ENCODE data around the gene ACOT11.
"Not testable (repeated sequence)": the region's sequence is repeated elsewhere in the genome, so short reads cannot be mapped to it uniquely, and the experiment has no call there.

The ACOT11 gene

GRCh38 chr1:54608566-54609230 is 60.7 kb downstream of the ACOT11 start:
- DNase-seq (ENCODE audit: low read depth), result no peak

GRCh38 chr1:54609301-54609921 is 61.4 kb downstream of the ACOT11 start:
- DNase-seq (ENCODE audit: low read depth), result no peak

DNA sequence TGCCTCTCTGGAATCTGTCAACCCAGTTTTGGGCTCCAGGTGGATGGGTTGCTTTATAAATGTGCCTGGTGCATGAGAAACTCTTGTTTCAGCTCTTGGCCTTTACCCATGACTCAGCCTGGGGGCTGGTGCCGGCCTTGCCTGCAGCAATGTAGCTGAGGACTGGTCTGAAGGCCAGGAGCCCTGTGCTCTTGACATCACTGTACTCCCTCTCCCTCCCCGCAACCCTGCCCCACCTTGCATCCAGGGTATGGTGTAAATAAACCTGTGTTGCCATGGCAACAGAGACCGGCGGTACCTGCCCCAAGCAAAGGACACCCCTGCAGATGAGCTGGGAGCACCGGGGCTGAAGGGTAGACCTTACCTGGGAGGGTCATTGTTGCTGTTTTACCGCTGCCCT is 62.0 kb downstream of the ACOT11 start:
- no peak for DNase-seq (ENCODE audit: low read depth)

GRCh38 chr1:54610601-54611580 is 62.9 kb downstream of the ACOT11 start:
- DNase-seq (ENCODE audit: low read depth), result no peak

DNA sequence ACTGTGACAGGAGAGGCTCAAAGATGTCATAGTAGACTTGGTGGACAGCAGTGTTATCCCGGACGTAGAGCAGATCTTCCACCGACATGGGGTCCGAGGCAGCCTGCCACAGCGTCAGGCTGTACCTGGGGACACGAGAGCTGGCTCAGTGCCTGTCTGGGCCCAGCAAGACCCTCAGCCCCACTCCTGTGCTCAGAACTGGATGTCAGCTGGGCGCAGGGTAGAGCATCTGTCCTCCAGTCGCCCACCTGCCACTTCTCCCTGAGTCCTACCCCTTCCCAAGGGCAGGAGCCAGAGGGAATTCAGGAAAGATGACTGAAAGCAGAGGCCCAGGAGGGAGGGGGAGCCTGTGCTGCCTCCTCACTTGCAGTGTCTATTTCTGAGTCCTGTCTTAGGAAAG is 63.6 kb downstream of the ACOT11 start:
- no peak for DNase-seq (ENCODE audit: low read depth)

- DNase-seq (ENCODE audit: low read depth), result no peak
Measured at GRCh38 chr1:54614024-54614423, 66.0 kb downstream of the ACOT11 start.

DNA sequence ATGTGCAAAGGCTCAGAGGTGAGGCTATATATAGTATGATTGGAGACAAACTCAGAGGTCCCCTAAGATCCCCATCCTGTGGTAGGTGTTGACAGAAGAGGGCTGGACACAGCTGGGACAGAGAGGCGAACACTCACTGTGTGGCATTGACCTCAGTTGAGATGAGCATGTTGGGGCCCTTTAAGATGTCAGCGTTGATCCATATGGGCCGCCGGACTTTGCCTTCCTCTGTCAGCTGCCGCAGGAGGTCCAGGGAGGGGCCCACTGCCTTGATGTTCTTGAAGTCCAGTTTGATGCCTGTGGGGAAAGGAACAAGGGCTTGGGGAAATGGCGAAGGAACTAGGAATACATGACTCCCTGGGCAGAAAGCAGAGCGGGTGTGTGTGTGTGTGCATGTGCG is 66.5 kb downstream of the ACOT11 start:
- DNase-seq (ENCODE audit: low read depth), result no peak

DNA sequence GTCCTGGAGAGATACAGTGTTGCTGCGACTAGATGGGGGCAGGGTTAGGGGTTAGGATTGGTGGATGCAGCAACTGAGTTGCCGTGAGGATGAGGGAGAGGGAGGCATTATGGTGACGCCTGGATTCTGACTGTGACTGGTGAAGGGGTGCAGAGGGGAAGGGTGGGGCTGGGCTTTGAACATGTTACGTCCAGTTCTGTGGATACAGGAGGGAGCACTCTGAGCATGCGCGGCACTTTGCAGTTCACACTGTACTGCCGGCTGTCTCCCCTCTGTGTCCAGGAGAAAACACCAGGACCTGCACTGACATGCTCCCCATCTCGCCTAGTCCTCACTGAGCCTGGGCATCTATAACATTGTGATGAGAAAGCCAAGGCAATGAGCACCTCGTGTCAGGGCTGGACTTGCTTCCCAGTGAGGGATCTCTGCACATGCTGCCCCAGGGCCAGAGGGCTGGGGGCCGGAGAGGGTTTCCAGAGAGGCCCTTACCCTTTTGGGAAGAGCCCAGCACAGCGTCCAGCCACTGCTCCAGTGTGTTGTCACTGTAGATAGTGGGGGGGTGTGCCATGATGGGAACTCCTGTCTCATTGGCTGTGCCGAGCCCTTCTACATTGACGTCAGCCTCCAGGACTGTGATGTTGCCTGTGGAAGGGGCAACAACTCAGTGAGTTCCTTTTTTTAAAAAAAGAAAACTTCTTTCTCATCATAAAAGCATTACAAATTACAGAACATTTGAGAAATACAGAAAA is 67.7 kb downstream of the ACOT11 start:
- no peak for DNase-seq (ENCODE audit: low read depth)

GRCh38 chr1:54619749-54620148 is 71.7 kb downstream of the ACOT11 start:
- no peak for DNase-seq (ENCODE audit: low read depth)

- DNase-seq (ENCODE audit: low read depth), result no peak
Measured at GRCh38 chr1:54623216-54624007, 75.4 kb downstream of the ACOT11 start, which contains the start of gene FAM151A. FAM151A (minus strand) TSS chr1:54623525; CDS start chr1:54623395, 130 bp downstream.

DNA sequence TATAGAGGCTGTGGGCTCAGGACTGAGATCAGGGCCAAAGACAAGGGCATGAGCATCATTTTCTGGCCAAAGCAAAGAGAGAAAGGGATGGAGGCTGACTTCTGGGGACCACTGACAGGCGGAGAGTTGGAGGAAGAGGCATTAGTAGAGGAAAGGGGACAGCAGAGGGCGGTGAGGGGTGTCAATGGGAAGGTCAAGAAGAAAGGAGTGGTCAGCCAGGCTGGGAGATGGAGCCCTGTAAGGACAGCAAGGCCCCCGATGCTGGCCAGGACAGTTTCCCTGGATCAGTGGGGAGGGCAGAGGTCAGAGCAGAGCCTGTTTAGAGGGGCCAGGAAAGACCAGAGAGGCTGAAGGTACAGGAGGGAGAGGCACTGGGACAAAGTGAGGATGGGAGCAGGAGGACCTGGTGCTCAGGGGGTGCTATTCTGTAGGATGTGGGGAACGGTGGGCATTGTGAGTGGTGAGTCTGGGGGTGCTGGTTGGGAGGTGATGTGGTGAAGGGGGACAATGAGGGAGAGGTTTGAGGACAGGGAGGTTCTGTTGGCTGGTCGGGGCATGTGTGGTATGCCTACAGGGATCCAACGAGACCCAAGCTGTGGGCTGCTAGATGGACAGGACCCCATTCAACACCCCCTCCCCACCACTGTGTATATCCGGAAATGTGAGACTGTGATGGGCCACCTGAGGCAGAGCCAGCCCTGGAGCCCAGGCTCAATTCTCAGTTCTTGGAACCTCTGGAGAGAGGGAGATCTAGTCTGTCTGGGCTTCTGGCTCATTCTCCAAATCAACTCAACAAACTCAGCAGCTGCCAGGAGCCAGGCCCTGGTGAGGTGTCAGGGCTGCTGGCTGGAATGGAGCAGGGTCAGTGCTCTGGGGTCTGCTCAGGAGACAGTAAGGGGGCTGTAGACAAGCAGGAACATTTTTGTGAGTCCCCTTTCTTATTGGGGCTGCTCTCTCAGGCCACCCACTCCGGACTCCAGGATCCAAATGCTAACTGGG is 76.7 kb downstream of the ACOT11 start:
- no peak for DNase-seq (ENCODE audit: low read depth)

GRCh38 chr1:54627196-54627595 is 79.2 kb downstream of the ACOT11 start:
- DNase-seq (ENCODE audit: low read depth), result no peak

DNA sequence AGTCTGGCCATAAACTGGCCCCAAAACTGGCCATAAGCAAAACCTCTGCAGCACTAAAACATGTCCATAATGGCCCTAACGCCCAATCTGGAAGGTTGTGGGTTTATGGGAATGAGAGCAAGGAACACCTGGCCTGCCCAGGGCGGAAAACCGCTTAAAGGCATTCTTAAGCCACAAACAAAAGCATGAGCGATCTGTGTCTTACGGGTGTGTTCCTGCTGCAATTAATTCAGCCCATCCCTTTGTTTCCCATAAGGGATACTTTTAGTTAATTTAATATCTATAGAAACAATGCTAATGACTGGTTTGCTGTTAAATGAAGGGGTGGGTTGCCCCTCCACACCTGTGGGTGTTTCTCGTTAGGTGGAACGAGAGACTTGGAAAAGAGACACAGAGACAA is 87.8 kb downstream of the ACOT11 start:
- not testable (repeated sequence) for DNase-seq (ENCODE audit: low read depth)

DNA sequence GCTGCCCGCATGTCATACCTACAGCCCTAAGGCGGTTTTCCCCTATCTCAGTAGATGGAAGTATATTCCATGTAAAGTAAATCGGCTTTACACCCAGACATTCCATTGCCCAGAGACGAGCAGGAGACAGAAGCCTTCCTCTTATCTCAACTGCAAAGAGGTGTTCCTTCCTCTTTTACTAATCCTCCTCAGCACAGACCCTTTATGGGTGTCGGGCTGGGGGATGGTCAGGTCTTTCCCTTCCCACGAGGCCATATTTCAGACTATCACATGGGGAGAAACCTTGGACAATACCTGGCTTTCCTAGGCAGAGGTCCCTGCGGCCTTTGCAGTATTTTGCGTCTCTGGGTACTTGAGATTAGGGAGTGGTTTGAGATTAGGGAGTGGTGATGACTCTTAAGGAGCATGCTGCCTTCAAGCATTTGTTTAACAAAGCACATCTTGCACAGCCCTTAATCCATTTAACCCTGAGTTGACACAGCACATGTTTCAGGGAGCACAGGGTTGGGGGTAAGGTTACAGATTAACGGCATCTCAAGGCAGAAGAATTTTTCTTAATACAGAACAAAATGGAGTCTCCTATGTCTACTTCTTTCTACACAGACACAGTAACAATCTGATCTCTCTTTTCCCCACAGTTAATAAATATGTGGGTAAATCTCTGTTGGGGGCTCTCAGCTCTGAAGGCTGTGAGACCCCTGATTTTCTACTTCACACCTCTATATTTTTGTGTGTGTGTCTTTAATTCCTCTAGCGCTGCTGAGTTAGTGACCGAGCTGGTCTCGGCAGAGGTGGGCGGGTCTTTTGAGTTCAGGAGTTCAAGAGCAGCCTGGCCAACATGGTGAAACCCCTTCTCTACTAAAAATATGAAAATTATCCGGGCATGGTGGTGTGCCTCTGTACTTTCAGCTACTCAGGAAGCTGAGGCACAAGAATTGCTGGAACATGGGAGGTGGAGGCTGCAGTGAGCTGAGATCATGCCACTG is 88.7 kb downstream of the ACOT11 start:
- not testable (repeated sequence) for DNase-seq (ENCODE audit: low read depth)

- DNase-seq (ENCODE audit: low read depth), result no peak
Measured at GRCh38 chr1:54640361-54640760, 92.3 kb downstream of the ACOT11 start.

DNA sequence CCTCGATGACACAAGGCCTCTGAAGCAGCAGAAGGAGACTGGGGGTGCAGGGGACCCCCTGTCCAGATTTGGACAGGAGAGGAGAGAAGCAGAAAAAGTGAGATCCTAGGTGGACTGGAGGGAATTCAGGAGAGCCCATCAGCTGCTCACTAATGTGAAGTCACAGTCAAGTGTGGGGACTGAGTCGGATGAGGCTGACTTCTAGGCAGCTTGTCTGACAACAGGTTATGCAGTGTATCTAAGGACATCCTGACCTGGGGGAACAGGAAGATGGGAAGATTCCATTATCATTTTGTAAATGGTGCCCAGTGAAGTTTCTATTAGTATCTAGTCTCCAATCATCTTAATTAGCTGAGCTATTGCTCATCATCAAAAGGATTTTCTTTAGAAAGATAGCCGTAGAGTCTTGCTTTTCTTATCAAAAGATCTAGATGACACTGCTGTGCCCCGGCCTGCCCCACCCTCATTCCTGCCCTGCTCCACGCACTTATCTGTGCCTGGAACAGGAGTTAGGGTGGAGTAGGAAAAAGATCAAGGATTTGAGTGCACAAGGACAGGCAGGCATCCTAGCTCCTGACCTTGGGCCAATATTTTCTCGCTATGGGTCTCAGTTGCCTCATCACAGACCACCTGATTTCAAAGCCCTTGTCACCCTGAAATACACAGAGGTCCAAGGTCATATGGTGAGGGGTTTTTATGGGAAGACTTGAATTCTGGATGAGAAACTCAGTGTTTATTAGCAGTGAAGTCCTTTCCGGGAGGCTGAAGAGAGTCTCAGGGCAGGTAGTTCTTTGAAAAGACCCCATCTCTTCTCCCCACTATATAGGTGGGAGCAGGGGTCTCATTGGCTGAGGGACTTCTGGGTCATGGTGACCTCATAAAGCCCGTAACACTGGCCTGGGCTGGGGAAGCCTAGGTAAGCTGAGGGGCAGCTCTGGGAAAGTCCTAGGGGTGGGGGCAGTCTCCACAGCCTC is 93.1 kb downstream of the ACOT11 start, which contains the start of gene MROH7:
MROH7 (plus strand) TSS at position 924 of the 974 bp plus-strand sequence. CDS start 11,141 bp downstream, outside the sequence.
- no peak for DNase-seq (ENCODE audit: low read depth)

GRCh38 chr1:54643736-54644135 is 95.7 kb downstream of the ACOT11 start:
- no peak for DNase-seq (ENCODE audit: low read depth)

All from stimulated activated CD8-positive, alpha-beta memory T cell treated with anti-CD3 and anti-CD28 coated beads, Interleukin-15, amount 100 ng/mL, for 1 hour (primary cell).